Fibroblast of the conjunctiva (primary cell): Measurements from ENCODE around the gene MKX.

Source experiments
- DNase-seq: peaks from one replicate; pipeline ENCODE4 v3.0.0-alpha.2; 2010; ENCODE audit warnings: low read depth

The MKX gene, protein sequence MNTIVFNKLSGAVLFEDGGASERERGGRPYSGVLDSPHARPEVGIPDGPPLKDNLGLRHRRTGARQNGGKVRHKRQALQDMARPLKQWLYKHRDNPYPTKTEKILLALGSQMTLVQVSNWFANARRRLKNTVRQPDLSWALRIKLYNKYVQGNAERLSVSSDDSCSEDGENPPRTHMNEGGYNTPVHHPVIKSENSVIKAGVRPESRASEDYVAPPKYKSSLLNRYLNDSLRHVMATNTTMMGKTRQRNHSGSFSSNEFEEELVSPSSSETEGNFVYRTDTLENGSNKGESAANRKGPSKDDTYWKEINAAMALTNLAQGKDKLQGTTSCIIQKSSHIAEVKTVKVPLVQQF

DNA sequence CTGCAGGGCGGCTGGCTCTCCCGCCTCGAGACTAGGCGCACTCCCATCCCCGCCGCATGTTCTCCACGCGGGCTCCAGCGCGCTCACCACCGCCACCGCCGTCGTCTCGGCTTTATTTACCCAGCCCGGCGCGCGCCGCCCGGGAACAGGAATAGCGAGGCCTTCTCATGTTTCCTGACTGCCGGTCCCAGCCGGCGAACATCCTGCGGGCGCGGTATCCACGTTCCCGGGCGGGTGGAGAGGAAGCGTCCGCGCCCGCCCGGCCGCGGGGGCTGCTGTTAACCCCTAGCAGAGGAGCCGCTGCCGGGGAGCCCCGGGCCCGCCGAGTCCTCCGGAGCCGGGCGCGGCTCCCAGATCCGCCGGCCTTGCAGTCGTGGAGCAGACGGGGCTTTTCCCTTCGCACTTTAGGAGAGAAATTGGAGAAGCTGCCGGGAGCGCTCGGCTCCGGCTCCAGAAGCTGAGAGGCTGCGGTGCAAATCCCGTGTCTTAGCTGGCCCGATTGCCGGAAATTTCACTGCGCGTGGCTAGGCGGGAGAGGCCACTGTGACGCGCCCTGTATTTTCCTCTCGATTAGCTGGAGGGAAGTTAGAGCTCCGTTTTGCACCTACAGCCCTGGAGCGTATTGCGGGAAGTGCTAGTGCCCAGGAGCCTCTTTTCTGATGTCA, at the start of gene MKX:
MKX (minus strand) TSS at position 88 of the 665 bp plus-strand sequence. CDS start 2,404 bp downstream, outside the sequence.
- DNase-seq, result no peak

DNA sequence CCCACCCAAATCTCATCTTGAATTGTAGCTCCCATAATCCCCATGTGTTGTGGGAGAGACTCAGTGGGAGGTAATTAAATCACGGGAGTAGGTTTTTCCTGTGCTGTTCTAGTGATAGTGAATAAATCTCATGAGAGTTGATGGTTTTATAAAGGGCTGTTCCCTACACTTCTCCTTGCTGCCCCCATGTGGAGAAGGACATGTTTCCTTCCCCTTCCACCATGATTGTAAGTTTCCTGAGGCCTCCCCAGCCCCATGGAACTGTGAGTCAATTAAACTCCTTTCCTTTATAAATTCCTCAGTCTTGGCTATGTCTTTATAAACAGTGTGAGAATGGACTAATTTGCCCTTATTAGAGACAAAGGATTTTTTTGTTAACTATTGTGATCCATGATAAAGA, 48.5 kb upstream of the MKX start:
- DNase-seq, result no peak

DNA sequence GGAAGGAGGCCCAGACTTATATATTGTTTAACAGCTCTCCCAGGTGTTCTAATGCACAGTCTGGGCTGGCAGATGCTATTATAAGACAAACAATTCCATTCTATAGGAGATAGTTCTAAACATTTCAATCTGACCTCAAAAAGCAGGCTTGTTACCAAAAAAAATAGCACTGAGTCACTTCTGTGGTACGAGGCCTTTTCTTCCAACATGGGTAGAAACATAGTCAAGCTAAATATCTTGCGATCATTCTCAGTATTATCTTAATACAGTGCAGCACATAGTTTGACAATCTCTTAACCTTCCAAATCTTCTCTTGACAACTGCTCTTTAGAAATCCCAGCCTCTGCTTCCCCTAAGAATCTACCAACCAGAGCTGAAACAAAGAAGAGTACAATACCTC, 46.6 kb upstream of the MKX start:
- DNase-seq, result no peak

DNA sequence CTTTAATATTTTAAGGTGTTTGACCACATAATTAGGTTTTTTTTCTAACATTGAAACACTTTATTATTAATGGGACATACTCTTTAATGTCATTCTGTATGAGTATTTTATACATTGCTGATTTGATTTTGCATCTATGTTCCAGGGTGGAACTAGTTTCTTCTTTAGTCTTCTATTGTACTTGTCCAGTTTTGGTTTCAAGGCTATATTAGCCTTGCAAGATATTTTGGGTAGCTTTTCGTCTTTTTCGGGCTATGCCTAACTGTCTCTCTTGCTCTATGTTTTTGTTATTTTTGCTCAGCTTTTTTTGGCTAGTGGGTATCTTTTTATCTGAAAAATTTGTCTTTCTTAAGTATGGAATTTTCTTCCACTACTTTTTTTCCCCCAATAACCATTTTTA, 38.7 kb upstream of the MKX start:
- DNase-seq, result no peak

DNA sequence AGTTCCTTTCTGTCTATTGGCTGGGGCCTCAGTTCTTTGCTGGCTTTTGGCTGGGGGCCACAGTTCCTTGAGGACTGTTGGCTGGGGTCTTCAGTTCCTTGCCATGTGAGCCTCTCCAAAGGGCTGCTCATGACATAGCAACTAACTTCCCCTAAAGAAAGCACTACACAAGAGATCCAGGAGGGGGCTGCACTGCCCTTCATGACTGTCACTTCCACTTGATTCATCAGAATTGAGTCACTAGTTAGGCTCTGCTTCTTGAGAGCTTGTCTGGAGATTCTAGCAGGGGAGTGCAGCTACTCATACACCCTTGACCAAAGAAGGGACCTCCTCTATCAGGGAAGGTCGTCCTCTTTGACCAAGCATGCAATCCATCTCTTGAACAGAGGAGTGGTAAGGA, 38.0 kb upstream of the MKX start:
- DNase-seq, result peak; percentile 21

DNA sequence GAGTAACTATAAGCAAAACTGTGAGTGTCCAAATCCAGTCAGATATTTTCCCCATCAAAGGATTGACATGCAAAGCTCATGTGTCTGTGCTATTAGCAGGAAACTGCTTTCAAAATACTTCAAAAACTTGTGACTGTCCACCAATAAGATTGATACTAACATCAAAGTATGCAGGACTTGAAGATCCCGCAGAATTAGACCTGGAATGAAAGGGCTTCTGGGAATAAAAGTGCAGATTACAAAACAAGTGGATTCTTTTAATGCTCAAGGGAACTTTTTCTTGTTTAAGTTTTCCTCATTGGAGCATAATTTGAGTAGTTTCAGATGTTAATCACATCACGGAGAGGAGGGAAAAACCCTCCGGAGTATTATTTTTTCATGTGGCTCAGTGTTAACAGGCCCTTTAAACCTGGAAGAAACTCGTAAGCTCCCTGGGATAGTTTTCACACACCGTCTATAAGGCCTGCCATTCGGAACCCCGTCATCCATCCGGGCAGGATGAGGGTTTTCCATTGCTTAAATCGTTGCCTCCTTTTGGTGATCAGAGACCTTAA, 33.9 kb upstream of the MKX start:
- DNase-seq, result peak; percentile 8

DNA sequence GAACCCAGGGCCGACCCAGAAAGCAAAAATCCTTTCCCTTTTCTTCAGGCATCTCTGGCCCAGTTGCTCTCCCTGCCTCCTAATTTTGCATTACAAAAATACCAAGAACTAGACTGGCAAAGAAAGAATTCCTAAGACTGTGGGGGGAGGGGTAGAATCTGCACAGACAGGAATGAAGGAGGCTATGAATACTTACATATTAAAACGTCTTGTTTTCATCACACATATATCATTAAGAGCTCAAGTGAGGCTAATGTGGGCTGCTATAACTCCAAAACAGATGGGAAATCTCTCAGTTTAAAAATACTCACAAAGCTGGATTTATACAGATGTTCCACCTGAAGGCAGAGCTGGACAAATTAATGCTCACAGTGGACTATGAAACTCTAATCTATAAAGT, 29.2 kb upstream of the MKX start:
- DNase-seq, result no peak

DNA sequence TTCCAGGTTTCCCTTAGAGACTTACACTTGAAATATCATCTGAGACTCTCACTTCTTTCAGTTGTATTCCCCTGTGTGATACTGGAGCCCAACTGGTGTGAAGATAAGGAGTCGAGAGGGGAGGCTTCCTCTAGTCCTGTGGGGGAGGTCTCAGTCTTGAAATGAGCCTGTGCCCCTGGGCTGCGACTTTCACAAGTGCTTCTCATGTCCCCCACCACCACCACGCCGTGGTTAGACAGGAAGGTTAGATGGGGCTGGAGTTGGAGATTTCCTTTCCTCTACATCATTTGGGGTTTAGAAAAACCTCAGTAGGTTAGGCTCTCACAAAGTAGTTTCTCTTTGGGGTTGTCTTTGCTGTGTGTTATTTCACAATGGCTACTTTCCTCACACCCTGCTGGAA, 25.6 kb upstream of the MKX start:
- no peak for DNase-seq

DNA sequence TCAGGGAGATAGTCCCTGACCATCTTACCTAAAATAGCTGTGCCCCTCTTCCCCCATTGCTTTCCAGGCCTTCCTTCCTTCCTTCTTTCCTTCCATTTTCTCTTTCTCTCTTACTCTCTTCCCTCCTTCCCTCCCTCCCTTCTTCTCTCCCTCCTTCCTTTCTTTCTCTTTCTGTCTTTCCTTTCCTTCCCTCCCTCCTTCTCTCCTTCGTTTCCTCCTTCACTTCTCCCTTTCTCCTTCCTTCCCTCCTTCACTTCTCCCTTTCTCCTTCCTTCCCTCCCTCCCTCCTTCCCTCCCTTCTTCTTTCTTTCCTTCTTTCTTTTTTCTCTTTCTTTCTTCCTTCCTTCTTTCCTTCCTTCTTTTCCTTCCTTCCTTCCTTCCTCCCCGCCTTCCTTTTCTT, 24.6 kb upstream of the MKX start:
- DNase-seq, result no peak

DNA sequence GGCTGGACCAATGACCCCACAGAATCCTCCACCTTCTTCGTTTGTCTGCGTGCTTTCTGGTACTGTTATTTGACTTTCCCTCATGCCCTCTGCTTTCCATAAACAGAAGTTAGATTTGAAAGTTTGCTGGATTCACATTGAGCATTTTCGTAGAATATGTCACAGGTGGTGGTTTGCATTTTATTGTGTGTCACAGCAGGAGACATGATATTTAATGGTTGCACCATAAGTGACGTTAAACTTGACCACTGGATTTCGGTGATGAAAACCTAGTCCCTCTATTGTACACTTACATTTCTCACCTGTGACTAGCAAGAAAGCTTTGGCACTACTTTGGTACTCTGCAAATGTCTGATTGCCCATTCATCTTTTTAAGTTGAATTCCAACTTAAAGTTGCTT, 15.2 kb upstream of the MKX start:
- no peak for DNase-seq

DNA sequence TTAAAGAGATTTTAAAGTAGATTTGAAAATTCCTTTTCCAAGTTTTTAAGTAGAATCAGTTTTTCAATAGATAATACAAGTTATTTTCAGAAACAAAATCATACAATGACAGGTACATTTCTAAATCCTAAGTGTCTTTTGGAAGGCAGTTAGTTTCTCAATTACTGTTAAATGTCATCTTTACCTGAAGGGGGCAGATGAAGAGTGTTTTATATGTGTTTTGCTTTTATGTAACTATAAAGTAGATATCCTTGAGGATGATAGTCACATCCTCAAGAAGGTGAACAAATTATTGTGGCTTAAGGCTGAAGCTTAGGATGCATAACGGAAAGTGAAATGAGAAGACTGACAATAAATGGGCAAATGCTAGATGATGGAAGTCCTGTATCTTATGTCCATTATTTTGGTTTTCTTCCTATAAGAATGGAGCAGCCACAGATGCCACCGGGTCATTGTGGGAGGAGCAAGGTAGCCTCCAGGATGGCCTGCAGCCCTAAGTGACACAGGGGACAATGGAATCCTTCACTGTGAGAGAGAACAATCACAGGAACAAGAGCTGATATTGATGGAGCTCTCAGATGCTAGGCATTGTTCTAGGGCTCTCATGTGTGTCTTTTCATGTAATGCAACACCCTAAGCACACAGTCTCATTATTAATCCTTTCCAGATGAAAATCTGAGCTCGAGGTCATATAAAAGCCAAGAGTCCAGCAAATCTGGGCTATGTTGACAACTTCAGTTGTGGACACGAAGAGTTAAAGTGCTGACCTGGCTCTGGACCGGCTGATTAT, 14.1 kb upstream of the MKX start:
- no peak for DNase-seq

DNA sequence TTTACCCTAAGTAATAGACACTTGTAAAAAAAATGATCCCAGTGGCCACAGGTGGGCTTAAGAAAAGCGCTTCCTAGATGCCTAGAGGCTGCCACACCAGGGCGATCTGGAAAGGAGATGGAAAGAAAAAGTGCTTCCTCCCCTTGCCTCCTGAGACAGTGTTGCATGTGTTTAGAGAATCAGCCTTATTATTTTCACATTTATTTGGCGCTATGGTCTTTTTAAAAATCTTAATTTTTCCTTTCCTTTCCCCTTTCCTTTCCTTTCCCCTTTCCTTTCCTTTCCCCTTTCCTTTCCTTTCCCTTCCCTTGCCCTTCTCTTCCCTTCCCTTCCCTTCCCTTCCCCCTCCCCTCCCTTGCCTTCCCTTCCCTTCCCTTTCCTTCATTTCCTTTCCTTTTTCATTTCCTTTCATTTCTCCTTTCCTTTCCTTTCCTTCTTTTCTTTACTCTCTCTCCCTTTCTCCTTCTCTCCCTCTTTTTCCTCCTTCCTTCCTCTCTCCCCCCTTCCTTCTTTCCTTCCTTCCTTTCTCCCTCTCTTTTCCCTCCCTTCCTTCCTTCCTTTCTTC, 7.1 kb upstream of the MKX start:
- no peak for DNase-seq

DNA sequence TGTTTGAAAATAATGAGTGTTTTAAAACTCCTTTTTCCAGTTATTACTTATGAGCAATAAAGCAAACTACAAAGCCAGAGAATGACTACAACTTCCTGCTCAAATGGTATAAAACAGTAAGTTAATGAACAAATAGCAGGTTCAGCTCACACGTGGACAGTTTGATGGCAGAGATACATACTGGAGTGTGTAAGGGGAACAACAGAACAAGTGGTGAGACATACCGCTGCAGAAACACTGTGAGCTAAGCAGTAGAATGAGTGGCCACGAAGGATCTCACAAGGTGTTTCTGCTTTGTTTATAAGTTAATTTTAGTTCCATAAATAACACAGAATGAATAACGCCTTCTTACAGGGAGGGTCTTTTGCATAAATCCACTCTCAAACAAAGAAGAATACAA, 3.0 kb upstream of the MKX start:
- no peak for DNase-seq

DNA sequence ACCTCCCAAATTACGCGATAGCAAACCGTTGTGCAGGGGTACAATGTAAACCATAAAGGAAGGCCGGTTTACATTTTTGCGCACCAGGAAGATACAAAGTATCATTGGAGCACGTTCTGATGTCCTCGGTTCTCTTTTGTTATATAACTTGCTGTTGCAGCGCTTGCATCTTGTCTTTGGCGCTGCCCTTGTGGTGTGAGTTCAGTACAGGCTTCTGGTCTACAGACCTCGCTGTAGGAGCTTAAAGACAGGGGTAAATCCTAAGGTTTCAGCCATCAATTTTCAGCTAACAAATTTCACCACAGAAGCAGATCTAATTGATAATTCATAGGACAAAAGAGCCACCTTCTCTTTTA, 1.5 kb upstream of the MKX start:
- DNase-seq, result no peak

DNA sequence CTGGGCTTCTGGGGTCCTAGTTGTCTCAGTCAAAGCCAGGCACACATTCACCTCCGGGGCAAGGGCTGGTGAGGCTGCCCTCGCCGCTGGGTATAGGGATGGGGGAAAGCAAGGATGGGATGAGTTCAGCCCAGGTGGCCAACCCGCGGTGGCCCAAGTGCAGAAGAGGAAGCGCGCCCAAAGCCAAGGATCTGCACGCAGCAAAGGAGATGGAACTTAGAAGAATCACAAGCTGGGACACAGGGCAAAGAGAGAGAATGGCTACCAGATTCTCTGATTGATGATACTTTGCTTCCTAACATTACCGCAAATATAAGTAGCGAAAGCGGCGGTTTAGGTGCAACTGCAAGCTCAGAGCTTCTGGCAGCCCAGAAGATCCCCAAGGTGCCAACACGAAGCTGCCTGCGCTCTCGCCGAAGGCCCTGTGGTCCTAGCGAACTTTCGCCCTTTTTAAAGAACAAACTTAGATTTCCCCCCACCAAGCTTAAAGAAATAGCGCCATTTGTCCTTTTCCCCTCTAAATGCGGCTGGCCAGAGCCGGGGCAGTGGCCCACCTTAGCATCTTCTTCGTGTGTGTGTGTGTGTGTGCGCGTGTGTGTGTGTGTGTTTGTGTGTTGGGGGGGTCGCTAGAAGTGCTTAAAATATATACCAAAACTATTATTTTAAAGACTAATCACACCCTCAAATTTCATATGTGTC, 927 bp upstream of the MKX start:
- DNase-seq, result no peak

DNA sequence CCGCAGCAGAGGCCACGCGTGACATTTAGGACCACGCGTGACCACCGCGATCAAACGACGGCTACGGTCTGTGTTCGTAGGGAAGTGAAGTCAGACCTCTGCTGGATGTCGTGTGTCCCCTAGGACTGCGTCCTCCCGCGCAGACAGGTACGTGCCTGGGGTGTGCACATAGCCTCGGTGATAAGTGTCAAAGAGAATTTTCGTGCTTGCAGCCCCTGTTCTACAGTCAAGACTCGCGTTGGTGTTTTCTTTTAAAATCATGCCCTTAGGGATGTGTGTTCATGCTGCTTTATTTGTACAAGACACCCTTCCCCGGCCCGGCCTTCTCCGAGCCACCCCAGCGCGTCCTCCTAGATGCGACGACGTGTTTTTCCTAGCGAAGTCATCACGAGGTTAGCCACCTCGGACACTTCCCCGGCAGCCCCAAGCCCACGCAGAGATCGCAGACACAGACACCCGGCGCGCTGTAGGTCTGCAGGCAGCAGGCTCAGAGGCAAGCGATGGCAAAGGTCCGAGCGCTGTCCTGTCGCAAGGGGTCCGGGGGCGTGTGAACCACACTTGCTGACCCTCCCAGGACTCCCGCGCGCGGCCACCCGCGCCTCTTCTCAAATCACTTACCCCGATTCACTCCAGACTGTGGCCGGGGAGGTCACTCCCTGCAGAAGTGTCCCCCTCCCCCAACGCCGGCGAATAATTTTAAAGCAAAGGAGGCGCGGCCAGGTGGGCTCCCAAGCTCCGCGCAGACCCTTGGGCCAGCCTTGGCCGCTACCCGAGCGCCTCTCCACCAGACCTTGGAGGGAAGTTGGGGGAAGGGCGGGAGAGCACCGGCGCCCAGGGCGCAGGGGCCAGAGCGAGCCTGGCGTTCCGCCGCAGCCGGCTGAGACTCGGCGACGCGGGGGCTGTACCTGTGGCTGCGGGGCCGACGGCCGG, 552 bp downstream of the MKX start:
- DNase-seq, result no peak

DNA sequence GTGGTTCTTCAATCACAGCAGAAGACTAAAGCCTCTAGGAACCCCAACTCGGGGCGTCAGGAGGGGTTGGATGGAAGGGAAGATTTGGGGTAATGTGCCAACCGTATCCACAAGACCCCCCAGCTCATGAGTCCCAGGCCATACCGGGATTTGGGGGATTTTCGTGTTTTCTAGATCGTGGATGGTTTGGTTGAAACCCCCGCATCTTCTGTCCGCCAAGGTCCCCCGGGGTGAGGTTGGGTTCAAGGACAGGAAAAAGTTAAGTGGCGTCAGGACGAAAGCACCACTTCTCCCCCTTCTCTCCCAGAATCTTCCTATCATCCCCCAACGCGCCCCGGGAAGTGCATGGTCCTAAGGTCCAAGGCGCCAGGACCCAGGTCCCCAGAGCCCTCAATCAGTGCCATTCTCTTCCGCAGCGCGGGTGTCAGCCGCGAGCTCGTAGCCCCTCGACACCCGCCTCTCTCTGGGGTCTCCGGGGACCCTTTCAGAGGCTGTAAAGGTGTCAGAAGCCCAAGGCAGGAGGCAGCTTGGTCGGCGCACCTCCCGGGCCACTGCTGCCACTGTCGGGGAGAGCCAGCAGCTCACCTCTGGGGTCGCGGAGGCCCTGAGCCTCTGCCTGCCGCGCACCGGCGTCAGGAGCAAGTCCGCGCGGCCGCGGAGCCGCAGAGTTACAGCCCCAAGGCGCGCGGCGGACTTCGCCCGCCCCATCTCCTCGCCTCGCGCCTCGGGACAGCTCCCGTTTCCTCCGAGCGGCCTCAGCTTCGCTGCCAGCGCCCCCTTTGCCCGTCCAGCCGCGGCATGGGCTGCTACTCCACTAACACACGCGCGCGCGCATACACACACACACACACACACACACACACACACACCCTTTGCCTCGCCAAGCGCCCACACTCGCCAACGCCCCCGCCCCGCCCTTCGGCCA, 1.5 kb downstream of the MKX start:
- DNase-seq, result no peak

DNA sequence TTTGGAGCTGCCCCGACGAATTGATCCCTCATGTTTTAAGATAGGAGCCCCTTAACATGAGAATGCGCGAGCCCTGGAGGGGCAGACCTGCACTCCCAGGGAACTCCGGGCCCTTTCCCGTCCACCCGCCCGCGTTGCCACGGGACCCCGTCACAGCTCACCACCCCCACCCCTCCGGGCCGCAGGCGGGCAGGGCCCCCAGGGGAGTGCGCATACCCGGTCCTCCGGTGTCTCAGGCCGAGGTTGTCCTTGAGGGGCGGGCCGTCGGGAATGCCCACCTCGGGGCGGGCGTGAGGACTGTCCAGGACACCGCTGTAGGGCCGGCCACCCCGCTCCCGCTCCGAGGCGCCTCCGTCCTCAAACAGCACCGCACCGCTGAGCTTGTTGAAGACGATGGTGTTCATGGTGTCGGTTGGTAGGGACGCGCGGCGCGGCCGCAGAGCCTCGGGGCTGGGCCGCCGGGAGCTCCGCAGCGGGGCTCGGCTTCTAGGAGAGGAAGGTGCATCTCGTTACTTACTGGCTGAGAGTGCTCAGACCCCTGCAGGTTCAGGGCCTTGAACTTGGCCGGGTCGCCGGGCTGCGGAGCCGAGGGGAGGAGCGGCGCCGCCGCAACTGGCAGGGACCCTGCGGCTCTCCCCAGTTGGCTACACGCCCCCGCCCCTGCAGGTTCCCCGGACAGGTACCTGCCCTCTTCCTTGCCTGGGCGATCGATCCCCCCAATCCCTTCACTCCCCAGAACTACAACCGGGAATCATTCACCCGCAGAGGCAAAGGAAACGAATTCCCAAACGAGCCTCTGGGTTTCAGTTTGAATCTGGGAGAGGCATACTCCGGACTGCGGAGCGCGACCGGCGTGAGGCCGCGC, 2.4 kb downstream of the MKX start:
- no peak for DNase-seq
